Measurements from ENCODE around the gene CACNA2D4.
"Not testable (repeated sequence)": the region's sequence is repeated elsewhere in the genome, so short reads cannot be mapped to it uniquely, and the experiment has no call there.

The CACNA2D4 gene

DNA sequence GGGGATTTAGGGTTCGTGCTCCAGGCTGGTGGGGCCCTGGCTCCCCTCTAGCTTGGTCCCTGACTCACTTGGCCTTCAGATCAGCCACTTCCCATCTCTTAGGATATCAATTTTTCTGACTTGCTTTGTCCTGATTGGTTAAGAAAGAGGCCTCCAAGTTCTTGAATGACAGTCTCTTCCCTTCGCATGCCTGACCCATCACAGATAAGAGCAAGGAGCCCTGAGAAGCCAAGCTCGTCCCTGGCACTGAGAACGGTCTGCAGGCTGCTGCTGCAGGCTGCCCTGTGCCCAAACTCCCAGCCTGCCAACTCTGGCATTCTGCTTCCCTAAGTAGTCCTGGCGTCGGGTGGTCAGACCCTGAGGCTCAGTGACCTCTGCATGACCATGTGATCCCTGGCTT, 98.9 kb downstream of the CACNA2D4 start:
- Histone ChIP-seq H3K4me1 (ENCODE audit: control insufficient read depth in 5 of 5, insufficient read depth in 5 of 5, low read length in 5 of 5) (peaks cover 0 to 3% (median 1%) of the 10 kb centered on the region in 5 donors), H3K27ac (ENCODE audit: low read depth, low read length) (no peak overlapping the region), H3K9ac (ENCODE audit: low read length in 5 of 5) (no peak overlapping the region), H3K27me3 (ENCODE audit: control insufficient read depth in 5 of 5, insufficient read depth in 4 of 5, low read length in 5 of 5) (peaks cover 24 to 54% (median 44%) of the 10 kb centered on the region in 5 donors), H3K9me3 (ENCODE audit: control insufficient read depth in 5 of 5, low read length in 5 of 5) (no peaks in the 10 kb centered on the region), H3K36me3 (ENCODE audit: control insufficient read depth in 5 of 5, insufficient read depth in 5 of 5, low read length in 5 of 5) (no peaks in the 10 kb centered on the region), H3K4me3 (ENCODE audit: low read depth in 1 of 5, low read length in 5 of 5) (no peak overlapping the region)

DNA sequence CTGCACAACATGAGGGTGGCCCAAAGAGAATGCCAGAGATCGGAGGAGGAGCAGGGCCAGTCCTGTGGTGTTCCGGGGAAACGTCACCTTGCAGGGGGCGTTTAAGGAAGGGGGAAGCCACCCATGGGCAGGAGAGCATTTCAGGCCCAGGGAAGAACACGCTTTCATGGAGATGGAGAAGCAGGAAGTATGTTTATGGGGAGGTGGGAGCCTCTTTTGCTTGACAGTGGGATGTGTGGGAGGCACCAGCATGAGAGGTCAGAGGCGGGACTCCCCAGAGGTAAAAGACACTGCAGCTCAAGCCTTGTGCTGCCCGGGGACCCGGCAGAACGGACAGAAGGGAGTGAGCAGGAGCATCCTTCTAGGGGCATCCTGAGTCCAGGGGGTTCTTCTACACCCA, 99.4 kb downstream of the CACNA2D4 start:
- no peak overlapping the region for H3K4me3 ChIP-seq (ENCODE audit: low read depth in 1 of 5, low read length in 5 of 5)
- peaks cover 0 to 7% (median 6%) of the 10 kb centered on the region in 5 donors for H3K4me1 ChIP-seq (ENCODE audit: control insufficient read depth in 5 of 5, insufficient read depth in 5 of 5, low read length in 5 of 5)
- peaks cover 24 to 50% (median 44%) of the 10 kb centered on the region in 5 donors for H3K27me3 ChIP-seq (ENCODE audit: control insufficient read depth in 5 of 5, insufficient read depth in 4 of 5, low read length in 5 of 5)
- no peaks in the 10 kb centered on the region for H3K36me3 ChIP-seq (ENCODE audit: control insufficient read depth in 5 of 5, insufficient read depth in 5 of 5, low read length in 5 of 5)
- no peak overlapping the region for H3K9ac ChIP-seq (ENCODE audit: low read length in 5 of 5)
- H3K9me3 ChIP-seq (ENCODE audit: control insufficient read depth in 5 of 5, low read length in 5 of 5): no peaks in the 10 kb centered on the region
- H3K27ac ChIP-seq (ENCODE audit: low read depth, low read length): no peak overlapping the region

DNA sequence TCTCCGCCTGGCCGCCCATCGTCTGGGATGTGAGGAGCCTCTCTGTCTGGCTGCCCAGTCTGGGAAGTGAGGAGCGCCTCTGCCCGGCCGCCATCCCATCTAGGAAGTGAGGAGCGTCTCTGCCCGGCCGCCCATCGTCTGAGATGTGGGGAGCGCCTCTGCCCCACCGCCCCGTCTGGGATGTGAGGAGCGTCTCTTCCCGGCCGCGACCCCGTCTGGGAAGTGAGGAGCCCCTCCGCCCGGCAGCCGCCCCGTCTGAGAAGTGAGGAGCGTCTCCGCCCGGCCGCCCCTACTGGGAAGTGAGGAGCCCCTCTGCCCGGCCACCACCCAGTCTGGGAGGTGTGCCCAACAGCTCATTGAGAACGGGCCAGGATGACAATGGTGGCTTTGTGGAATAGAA, 100.5 kb downstream of the CACNA2D4 start:
- H3K4me3 ChIP-seq (ENCODE audit: low read depth in 1 of 5, low read length in 5 of 5); H3K27ac ChIP-seq (ENCODE audit: low read depth, low read length); H3K9me3 ChIP-seq (ENCODE audit: control insufficient read depth in 5 of 5, low read length in 5 of 5); H3K9ac ChIP-seq (ENCODE audit: low read length in 5 of 5); H3K36me3 ChIP-seq (ENCODE audit: control insufficient read depth in 5 of 5, insufficient read depth in 5 of 5, low read length in 5 of 5): not testable (repeated sequence)
- peaks cover 24 to 43% (median 39%) of the 10 kb centered on the region in 5 donors for H3K27me3 ChIP-seq (ENCODE audit: control insufficient read depth in 5 of 5, insufficient read depth in 4 of 5, low read length in 5 of 5)
- H3K4me1 ChIP-seq (ENCODE audit: control insufficient read depth in 5 of 5, insufficient read depth in 5 of 5, low read length in 5 of 5): peaks cover 0 to 18% (median 17%) of the 10 kb centered on the region in 5 donors

DNA sequence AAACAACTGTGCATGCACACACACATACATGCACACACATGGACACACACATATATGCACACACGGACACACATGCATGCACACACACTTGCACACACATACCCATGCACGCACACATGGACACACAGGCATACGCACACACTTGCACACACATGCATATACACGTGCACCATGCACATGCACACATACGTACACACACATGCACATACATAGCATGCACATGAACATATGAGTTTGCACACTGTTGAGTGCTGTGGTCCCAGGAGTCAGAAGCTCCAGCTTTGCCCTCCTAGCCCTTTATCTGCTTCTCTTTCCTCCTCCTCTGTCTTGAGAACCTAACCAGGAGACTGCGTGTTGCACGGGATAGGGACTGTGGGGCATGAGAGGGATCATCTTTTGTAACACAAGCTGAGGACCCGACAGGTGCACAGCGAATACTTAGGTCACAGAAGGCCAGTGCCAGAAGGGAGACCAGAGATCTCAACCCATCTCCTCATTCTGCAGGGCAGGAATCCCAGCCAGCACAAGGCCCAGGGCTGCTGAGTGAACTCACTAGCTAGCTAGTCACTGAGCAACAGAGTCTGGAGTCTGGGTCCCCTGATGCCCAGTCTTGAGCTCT, 101.6 kb downstream of the CACNA2D4 start:
- no peak overlapping the region for H3K27ac ChIP-seq (ENCODE audit: low read depth, low read length)
- H3K36me3 ChIP-seq (ENCODE audit: control insufficient read depth in 5 of 5, insufficient read depth in 5 of 5, low read length in 5 of 5): no peaks in the 10 kb centered on the region

DNA sequence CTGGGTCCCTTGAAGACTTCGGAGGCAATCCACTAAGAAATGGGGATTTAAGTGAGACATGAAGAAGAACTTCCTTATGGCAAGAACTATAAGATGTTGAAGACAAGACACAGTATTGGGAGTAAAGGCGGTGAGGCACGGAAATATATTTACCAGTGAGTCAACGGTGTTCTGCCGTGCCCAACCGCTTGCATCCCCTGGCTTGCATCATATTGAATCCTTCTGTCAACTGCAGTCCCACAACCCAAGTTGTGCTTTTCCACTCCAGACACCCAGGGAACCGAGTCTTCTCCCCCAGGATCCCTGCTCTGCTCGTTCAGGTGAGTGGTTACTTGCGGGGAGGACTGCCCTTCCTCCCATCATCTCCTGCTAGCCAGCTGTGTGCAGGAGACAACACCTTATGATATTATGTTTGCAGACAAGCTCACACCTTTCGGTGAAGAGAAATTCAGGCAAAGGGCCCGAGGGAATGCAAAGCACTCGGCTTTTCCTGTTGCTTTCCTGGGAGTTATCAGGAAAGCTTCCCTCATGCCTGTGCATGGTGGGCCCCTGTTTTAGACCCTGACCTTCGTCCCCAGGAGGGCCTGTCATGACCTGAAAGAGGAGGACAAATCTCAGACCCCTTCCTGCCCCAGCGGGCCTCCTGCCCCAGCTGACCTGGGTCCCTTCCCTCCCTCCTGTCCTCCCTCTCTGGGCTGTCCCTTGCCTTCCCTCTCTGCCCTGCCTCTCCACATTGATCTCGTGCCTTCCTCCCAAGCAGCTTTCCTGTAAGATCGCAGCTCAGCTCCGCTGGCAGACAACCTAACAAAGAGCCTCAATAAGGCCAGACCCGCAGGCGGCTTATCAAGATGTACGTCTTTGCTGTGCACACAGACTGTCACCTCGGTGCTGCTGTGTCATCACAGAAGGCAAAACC, 102.4 kb downstream of the CACNA2D4 start:
- H3K27me3 ChIP-seq (ENCODE audit: control insufficient read depth in 5 of 5, insufficient read depth in 4 of 5, low read length in 5 of 5): peaks cover 12 to 27% (median 22%) of the 10 kb centered on the region in 5 donors
- H3K9ac ChIP-seq (ENCODE audit: low read length in 5 of 5): no peak overlapping the region
- H3K36me3 ChIP-seq (ENCODE audit: control insufficient read depth in 5 of 5, insufficient read depth in 5 of 5, low read length in 5 of 5): no peaks in the 10 kb centered on the region
- H3K27ac ChIP-seq (ENCODE audit: low read depth, low read length): no peak overlapping the region
- peaks cover 0 to 34% (median 26%) of the 10 kb centered on the region in 5 donors for H3K4me1 ChIP-seq (ENCODE audit: control insufficient read depth in 5 of 5, insufficient read depth in 5 of 5, low read length in 5 of 5)
- no peaks in the 10 kb centered on the region for H3K9me3 ChIP-seq (ENCODE audit: control insufficient read depth in 5 of 5, low read length in 5 of 5)
- no peak overlapping the region for H3K4me3 ChIP-seq (ENCODE audit: low read depth in 1 of 5, low read length in 5 of 5)

More for the DNA sequence above, 101.6 kb downstream of the CACNA2D4 start:
- Histone ChIP-seq H3K9ac (ENCODE audit: low read length in 5 of 5) (no peak overlapping the region), H3K4me1 (ENCODE audit: control insufficient read depth in 5 of 5, insufficient read depth in 5 of 5, low read length in 5 of 5) (peaks cover 0 to 27% (median 26%) of the 10 kb centered on the region in 5 donors), H3K9me3 (ENCODE audit: control insufficient read depth in 5 of 5, low read length in 5 of 5) (no peaks in the 10 kb centered on the region), H3K27me3 (ENCODE audit: control insufficient read depth in 5 of 5, insufficient read depth in 4 of 5, low read length in 5 of 5) (peaks cover 14 to 33% (median 30%) of the 10 kb centered on the region in 5 donors), H3K4me3 (ENCODE audit: low read depth in 1 of 5, low read length in 5 of 5) (no peak overlapping the region)

DNA sequence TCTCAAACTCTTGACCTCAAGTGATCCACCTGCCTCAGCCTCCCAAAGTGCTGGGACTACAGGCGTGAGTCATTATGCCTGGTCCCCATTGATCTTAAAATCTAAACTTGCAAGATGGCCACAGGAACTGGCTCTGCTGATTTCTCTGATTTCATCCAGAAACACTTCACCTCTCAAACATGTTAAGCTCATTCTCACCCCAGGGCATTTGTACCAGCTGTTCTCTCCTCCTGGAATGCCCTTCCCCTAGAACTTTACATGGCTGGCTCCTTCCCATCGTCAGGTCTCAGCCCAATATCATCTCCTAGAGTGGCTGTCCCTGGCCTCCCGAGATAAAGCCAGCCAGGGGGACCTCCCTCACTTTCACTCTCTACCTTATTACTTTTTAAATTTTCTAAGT, 103.3 kb downstream of the CACNA2D4 start:
- no peak overlapping the region for H3K27ac ChIP-seq (ENCODE audit: low read depth, low read length)
- H3K36me3 ChIP-seq (ENCODE audit: control insufficient read depth in 5 of 5, insufficient read depth in 5 of 5, low read length in 5 of 5): no peaks in the 10 kb centered on the region
- H3K4me3 ChIP-seq (ENCODE audit: low read depth in 1 of 5, low read length in 5 of 5): no peak overlapping the region
- H3K27me3 ChIP-seq (ENCODE audit: control insufficient read depth in 5 of 5, insufficient read depth in 4 of 5, low read length in 5 of 5): peaks cover 9 to 18% (median 12%) of the 10 kb centered on the region in 5 donors
- no peak overlapping the region for H3K9ac ChIP-seq (ENCODE audit: low read length in 5 of 5)
- H3K4me1 ChIP-seq (ENCODE audit: control insufficient read depth in 5 of 5, insufficient read depth in 5 of 5, low read length in 5 of 5): peaks cover 0 to 43% (median 32%) of the 10 kb centered on the region in 5 donors
- no peaks in the 10 kb centered on the region for H3K9me3 ChIP-seq (ENCODE audit: control insufficient read depth in 5 of 5, low read length in 5 of 5)

DNA sequence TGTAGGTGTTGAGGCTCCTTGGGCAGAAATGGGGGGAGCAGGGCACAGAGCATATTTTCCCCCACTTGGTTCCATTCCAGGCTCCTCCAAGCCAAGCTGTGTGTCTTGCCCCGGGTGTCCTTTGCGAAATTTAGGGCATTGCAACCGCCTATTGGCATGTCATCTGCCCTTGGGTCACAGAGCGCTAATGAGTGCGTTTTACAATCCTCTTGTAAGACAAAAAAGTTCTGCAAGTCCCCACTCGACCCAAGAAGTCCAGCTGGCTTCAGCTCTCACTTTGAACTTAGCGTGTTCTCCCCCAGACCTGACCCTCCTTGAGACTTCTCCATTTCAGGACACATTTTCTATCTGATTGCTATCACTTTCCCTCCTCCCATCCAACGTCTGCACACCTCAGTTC, 104.2 kb downstream of the CACNA2D4 start:
- Histone ChIP-seq H3K4me1 (ENCODE audit: control insufficient read depth in 5 of 5, insufficient read depth in 5 of 5, low read length in 5 of 5) (peaks cover 0 to 52% (median 35%) of the 10 kb centered on the region in 5 donors), H3K27ac (ENCODE audit: low read depth, low read length) (no peak overlapping the region), H3K9ac (ENCODE audit: low read length in 5 of 5) (no peak overlapping the region), H3K4me3 (ENCODE audit: low read depth in 1 of 5, low read length in 5 of 5) (no peak overlapping the region), H3K9me3 (ENCODE audit: control insufficient read depth in 5 of 5, low read length in 5 of 5) (no peaks in the 10 kb centered on the region), H3K27me3 (ENCODE audit: control insufficient read depth in 5 of 5, insufficient read depth in 4 of 5, low read length in 5 of 5) (peaks cover 2 to 10% (median 4%) of the 10 kb centered on the region in 5 donors), H3K36me3 (ENCODE audit: control insufficient read depth in 5 of 5, insufficient read depth in 5 of 5, low read length in 5 of 5) (no peaks in the 10 kb centered on the region)

DNA sequence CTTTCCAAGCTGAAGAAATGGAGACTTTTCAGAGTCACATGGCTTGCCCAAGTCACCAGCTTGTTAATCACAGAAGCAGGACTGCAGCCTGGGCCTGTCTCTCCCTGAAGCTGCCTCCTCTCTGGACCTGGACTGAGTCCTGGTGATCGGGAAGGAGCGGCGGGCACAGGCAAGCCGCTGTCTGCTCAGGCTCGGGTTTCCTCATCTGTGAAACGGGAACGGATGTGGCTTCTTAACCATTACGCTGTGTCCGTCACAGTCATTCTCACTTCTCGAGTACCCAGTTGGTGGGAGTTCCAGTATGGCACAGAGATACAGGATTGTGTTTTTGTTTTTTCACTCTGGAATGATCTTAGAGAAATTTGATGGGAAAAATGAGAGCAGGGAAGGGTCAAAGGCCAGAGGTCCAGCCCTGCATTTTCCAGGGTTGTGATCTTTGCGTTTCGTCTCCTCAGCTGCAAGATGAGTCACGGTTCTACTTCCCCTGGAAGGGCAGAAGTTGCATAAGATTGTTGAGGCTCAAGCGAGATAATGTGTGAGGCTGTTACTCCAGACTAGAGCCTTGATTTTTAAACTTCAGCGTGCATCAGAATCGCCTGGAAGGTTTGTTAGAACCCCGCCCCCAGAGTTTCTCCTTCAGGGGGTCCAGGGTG, 105.7 kb downstream of the CACNA2D4 start:
- Histone ChIP-seq H3K9me3 (ENCODE audit: control insufficient read depth in 5 of 5, low read length in 5 of 5) (no peaks in the 10 kb centered on the region), H3K9ac (ENCODE audit: low read length in 5 of 5) (no peak overlapping the region), H3K27me3 (ENCODE audit: control insufficient read depth in 5 of 5, insufficient read depth in 4 of 5, low read length in 5 of 5) (peaks cover 0 to 7% (median 0%) of the 10 kb centered on the region in 5 donors), H3K4me3 (ENCODE audit: low read depth in 1 of 5, low read length in 5 of 5) (no peak overlapping the region), H3K27ac (ENCODE audit: low read depth, low read length) (peak overlapping the region; percentile 54), H3K4me1 (ENCODE audit: control insufficient read depth in 5 of 5, insufficient read depth in 5 of 5, low read length in 5 of 5) (peaks cover 0 to 52% (median 35%) of the 10 kb centered on the region in 5 donors), H3K36me3 (ENCODE audit: control insufficient read depth in 5 of 5, insufficient read depth in 5 of 5, low read length in 5 of 5) (no peaks in the 10 kb centered on the region)

DNA sequence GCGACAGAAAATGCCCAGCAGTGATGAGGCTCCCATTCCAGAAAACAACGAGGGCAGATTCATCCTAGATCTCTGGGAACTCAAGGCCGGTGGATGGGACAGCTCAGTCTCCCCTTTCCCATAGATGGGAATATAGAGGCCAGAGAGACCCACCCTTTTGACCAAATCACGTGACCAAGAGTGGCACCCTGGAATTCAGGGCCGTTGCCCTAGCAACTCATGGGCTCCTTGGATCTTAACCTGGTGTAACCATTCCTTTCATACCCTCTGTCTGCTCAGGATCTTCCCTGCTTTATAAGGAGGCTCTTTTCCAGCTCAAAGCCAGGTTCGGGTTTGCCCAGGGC, 106.5 kb downstream of the CACNA2D4 start:
- Histone ChIP-seq H3K9ac (ENCODE audit: low read length in 5 of 5) (no peak overlapping the region), H3K27me3 (ENCODE audit: control insufficient read depth in 5 of 5, insufficient read depth in 4 of 5, low read length in 5 of 5) (peaks cover 0 to 7% (median 0%) of the 10 kb centered on the region in 5 donors), H3K27ac (ENCODE audit: low read depth, low read length) (peak overlapping the region; percentile 62), H3K36me3 (ENCODE audit: control insufficient read depth in 5 of 5, insufficient read depth in 5 of 5, low read length in 5 of 5) (no peaks in the 10 kb centered on the region), H3K4me3 (ENCODE audit: low read depth in 1 of 5, low read length in 5 of 5) (no peak overlapping the region), H3K9me3 (ENCODE audit: control insufficient read depth in 5 of 5, low read length in 5 of 5) (no peaks in the 10 kb centered on the region), H3K4me1 (ENCODE audit: control insufficient read depth in 5 of 5, insufficient read depth in 5 of 5, low read length in 5 of 5) (peaks cover 0 to 52% (median 35%) of the 10 kb centered on the region in 5 donors)
